ENCODE measurements around the gene CDHR3. TPM values are rescaled to one million over a fixed set of nuclear protein-coding genes. Genes with fewer than 3 reads are reported as not detected.
A peak's percentile ranks its signal among the peaks of the same experiment; 100 is the strongest.

CDHR3 gene
- total RNA-seq, 1 donor from 2014 or later: 5.7 TPM

DNA sequence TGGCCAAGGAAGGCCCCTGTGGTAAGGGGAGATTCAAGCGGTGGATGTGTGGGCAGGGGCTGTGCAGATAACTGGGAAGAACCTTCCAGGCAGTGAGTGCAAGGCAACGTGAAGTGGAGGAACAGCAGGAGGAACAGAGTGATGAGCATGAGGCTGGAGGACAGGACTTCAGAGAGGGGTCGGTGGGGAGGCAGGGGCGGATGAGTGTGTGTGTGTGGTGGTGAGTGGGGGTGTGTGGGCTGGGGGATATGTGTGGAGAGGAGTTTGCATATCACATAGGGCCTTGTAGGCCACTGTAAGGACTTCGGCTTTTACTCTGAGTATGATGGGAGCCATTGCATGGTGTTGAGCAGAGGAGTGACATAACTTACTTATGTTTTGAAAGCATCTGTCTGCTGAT, 75.2 kb downstream of the CDHR3 start:
- H3K4me1 ChIP-seq: no peaks in the 10 kb centered on the region
- no peaks in the 10 kb centered on the region for H3K36me3 ChIP-seq
- H3K4me3 ChIP-seq: no peak overlapping the region
- TF ChIP-seq CTCF (IDR thresholded peaks at IDR 0.05): no peak
- H3K27ac ChIP-seq: no peak overlapping the region
- H3K27me3 ChIP-seq: no peaks in the 10 kb centered on the region
- no peaks in the 10 kb centered on the region for H3K9me3 ChIP-seq
- DNase-seq (ENCODE audit: low spot score in 2 of 2): no peak
- intact Hi-C loops (cut with DNase I): no loop called here

DNA sequence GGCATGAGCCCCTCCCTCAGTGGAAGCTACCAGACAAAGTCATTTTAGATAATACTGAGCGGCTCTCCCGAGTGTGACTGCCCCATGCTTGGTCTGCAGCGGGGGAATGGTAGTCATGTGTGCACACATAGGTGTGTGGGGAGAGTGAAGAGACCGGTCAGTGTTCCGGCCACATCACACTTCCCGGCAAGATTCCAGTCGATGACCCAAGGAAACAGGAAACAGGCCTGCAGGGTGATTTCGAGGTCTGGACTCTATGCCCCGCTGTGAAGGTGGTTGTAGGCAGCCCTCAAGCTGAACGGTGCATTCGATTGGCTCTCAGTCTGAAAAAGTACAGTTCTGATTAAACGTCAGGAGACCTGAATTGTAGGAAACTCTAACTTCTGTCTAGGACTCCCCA, 75.9 kb downstream of the CDHR3 start:
- intact Hi-C loops (cut with DNase I): no loop called here
- Histone ChIP-seq H3K27ac (no peak overlapping the region), H3K36me3 (no peaks in the 10 kb centered on the region), H3K9me3 (no peaks in the 10 kb centered on the region), H3K4me1 (no peaks in the 10 kb centered on the region), H3K27me3 (no peaks in the 10 kb centered on the region), H3K4me3 (no peak overlapping the region)
- no peak for TF ChIP-seq CTCF (IDR thresholded peaks at IDR 0.05)
- DNase-seq (ENCODE audit: low spot score in 2 of 2): no peak

GRCh38 chr7:106039486-106040060, 76.5 kb downstream of the CDHR3 start:
- Histone ChIP-seq H3K4me1 (no peaks in the 10 kb centered on the region), H3K27ac (no peak overlapping the region), H3K4me3 (no peak overlapping the region), H3K36me3 (no peaks in the 10 kb centered on the region), H3K9me3 (no peaks in the 10 kb centered on the region), H3K27me3 (no peaks in the 10 kb centered on the region)
- no peak for DNase-seq (ENCODE audit: low spot score in 2 of 2)
- TF ChIP-seq CTCF (IDR thresholded peaks at IDR 0.05): no peak
- intact Hi-C loops (cut with DNase I): loop anchor here (5.0 kb wide), 1 partner anchor 162 kb away; the partner anchor contains the start of gene ATXN7L1

GRCh38 chr7:106041140-106041717, 78.2 kb downstream of the CDHR3 start:
- peak; percentile 25 to 66 (median 46) for TF ChIP-seq CTCF (IDR thresholded peaks at IDR 0.05)
- Histone ChIP-seq H3K27ac (no peak overlapping the region), H3K36me3 (no peaks in the 10 kb centered on the region), H3K9me3 (no peaks in the 10 kb centered on the region), H3K4me3 (no peak overlapping the region), H3K4me1 (no peaks in the 10 kb centered on the region), H3K27me3 (no peaks in the 10 kb centered on the region)
- intact Hi-C loops (cut with DNase I): loop anchor here (5.0 kb wide), 1 partner anchor 164 kb away; the partner anchor contains the start of gene ATXN7L1
- no peak for DNase-seq (ENCODE audit: low spot score in 2 of 2)

DNA sequence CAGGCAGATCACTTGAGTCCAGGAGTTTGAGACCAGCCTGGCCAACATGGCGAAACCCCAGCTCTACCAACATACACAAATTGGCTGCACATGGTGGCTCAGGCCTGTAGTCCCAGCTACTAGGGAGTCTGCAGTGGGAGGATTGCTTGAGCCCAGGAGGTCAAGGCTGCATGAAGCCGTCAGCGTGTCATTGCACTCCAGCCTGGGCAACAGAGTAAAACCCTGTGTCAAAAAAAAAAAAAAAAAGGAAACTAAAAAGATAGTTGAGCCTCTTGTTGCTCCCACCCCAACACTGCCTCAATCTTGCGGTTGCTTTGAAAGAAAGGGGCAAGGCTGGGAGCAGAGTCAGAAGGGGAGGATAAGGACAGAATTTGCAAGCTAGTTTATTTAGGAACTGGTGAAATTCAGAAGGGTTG, 79.1 kb downstream of the CDHR3 start:
- intact Hi-C loops (cut with DNase I): loop anchor here (1.0 to 5.0 kb wide), 3 partner anchors 165 to 390 kb away; partner anchors contain the start of gene ATXN7L1
- no peak for TF ChIP-seq CTCF (IDR thresholded peaks at IDR 0.05)
- Histone ChIP-seq H3K4me1 (no peaks in the 10 kb centered on the region), H3K4me3 (no peak overlapping the region), H3K9me3 (no peaks in the 10 kb centered on the region), H3K27ac (no peak overlapping the region), H3K36me3 (no peaks in the 10 kb centered on the region), H3K27me3 (no peaks in the 10 kb centered on the region)
- DNase-seq (ENCODE audit: low spot score in 2 of 2): no peak
